ENCODE data around the gene AP3S2. TPM values are rescaled to one million over a fixed set of nuclear protein-coding genes. Genes with fewer than 3 reads are reported as not detected.

AP3S2 gene
- total RNA-seq, 1 donor = 73.0 TPM

GRCh38 chr15:89802231-89802928 is 91.4 kb downstream of the AP3S2 start:
- no peak for DNase-seq (ENCODE audit: low read depth)

GRCh38 chr15:89801471-89802195 is 92.2 kb downstream of the AP3S2 start:
- TF ChIP-seq CTCF (IDR thresholded peaks at IDR 0.05; ENCODE audit: insufficient read depth, low read depth, low read length) = no peak
- no peak overlapping the region for H3K4me3 ChIP-seq (ENCODE audit: low read depth, low read length)
- DNase-seq (ENCODE audit: low read depth) = no peak

More at GRCh38 chr15:89802231-89802928, 91.4 kb downstream of the AP3S2 start:
- TF ChIP-seq CTCF (IDR thresholded peaks at IDR 0.05; ENCODE audit: insufficient read depth, low read depth, low read length) = no peak
- no peak overlapping the region for H3K4me3 ChIP-seq (ENCODE audit: low read depth, low read length)

GRCh38 chr15:89799918-89800498 is 93.8 kb downstream of the AP3S2 start:
- no peak overlapping the region for H3K4me3 ChIP-seq (ENCODE audit: low read depth, low read length)
- DNase-seq (ENCODE audit: low read depth) = no peak
- TF ChIP-seq CTCF (IDR thresholded peaks at IDR 0.05; ENCODE audit: insufficient read depth, low read depth, low read length) = no peak

- no peak for TF ChIP-seq CTCF (IDR thresholded peaks at IDR 0.05; ENCODE audit: insufficient read depth, low read depth, low read length)
- no peak for DNase-seq (ENCODE audit: low read depth)
- no peak overlapping the region for H3K4me3 ChIP-seq (ENCODE audit: low read depth, low read length)
Observed at GRCh38 chr15:89799011-89799911, 94.5 kb downstream of the AP3S2 start.

- no peak for TF ChIP-seq CTCF (IDR thresholded peaks at IDR 0.05; ENCODE audit: insufficient read depth, low read depth, low read length)
- no peak for DNase-seq (ENCODE audit: low read depth)
- no peak overlapping the region for H3K4me3 ChIP-seq (ENCODE audit: low read depth, low read length)
Observed at GRCh38 chr15:89797678-89798201, 96.1 kb downstream of the AP3S2 start.

- TF ChIP-seq CTCF (IDR thresholded peaks at IDR 0.05; ENCODE audit: insufficient read depth, low read depth, low read length) = no peak
- no peak for DNase-seq (ENCODE audit: low read depth)
- no peak overlapping the region for H3K4me3 ChIP-seq (ENCODE audit: low read depth, low read length)
Observed at GRCh38 chr15:89795996-89796395, 97.8 kb downstream of the AP3S2 start.
